K562 (cell line): ENCODE measurements around the gene MALRD1. TPM values are rescaled to one million over a fixed set of nuclear protein-coding genes. Genes with fewer than 3 reads are reported as not detected.

ENCODE experiments used
- ATAC-seq: fragments of 200-7000 bp; cut with Tn5 transposase; 3 replicates; pipeline ENCODE4 v1.9.1; 2020; ENCODE audit warnings: moderate library complexity
- BruUV-seq: library from RNA; stranded (reverse); fragments of 400-500 nt; replicated peaks from 2 replicates; lab custom pipeline; 2021; lab: Mats Ljungman, UMichigan
- CTCF ChIA-PET: fragments of 300-600 bp; formaldehyde crosslinking; extraction: SDS; loops from one replicate; lab custom pipeline; 2021; ENCODE audit warnings: low intra/inter-chr PET ratio; lab: Yijun Ruan, JAX
- POLR2A ChIA-PET: fragments of 300-600, 350-650 bp; sonication (Branson Sonifier 250); formaldehyde crosslinking; extraction: SDS; loops from one replicate; lab custom pipeline; 2021; ENCODE audit warnings: antibody characterized with exemption, inconsistent platforms; lab: Yijun Ruan, JAX
- DNase-seq, 4 experiments: peaks; one replicate each; pipeline versions ENCODE4 v3.0.0 to v3.0.0-alpha.2; 2011 to 2018; ENCODE audit warnings: low spot score in 3 of 4, mixed read lengths in 3 of 4; ENCODE audit errors: extremely low read depth in 1 of 4
- FAIRE-seq: peaks from 2 replicates; lab custom pipeline; 2011; peaks lifted over from hg19 to GRCh38; lab: Jason Lieb, UNC
- H2AFZ ChIP-seq: 2 replicates; pipeline ENCODE4 v1.6.0; 2011; ENCODE audit warnings: low read depth, low read length, control low read depth, inconsistent platforms
- H3K27ac ChIP-seq: fragments of 200-600 bp; 3 replicates; pipeline ENCODE4 v1.8.0; 2011; ENCODE audit warnings: low read depth, mild to moderate bottlenecking, control low read depth, inconsistent platforms, low read length, moderate library complexity, mixed read lengths; ENCODE audit errors: extremely low read depth
- H3K27me3 ChIP-seq, 2 experiments: fragments of 300-600 bp in 1 of 2; 2 replicates in 1 of 2; 3 replicates in 1 of 2; pipeline versions ENCODE4 v1.6.0 to v1.8.0; 2011; ENCODE audit warnings: inconsistent platforms in 2 of 2, low read length in 2 of 2, mild to moderate bottlenecking in 1 of 2, mixed read lengths in 1 of 2, moderate library complexity in 1 of 2; ENCODE audit not compliant: control insufficient read depth in 2 of 2, insufficient read depth in 2 of 2
- H3K36me3 ChIP-seq: fragments of 300-600 bp; 3 replicates; pipeline ENCODE4 v1.8.0; 2011; ENCODE audit warnings: mild to moderate bottlenecking, low read length, inconsistent platforms; ENCODE audit not compliant: control insufficient read depth, insufficient read depth
- H3K4me1 ChIP-seq, 2 experiments: fragments of 200-600 bp in 1 of 2; replicated peaks in 1 of 2; 2 replicates in 1 of 2; 3 replicates in 1 of 2; pipeline versions ENCODE4 v1.5.1 to v1.8.0; 2011; ENCODE audit warnings: inconsistent platforms in 2 of 2, low read length in 2 of 2, mild to moderate bottlenecking in 1 of 2, mixed read lengths in 1 of 2, moderate library complexity in 1 of 2; ENCODE audit not compliant: control insufficient read depth in 2 of 2, insufficient read depth in 2 of 2
- H3K4me2 ChIP-seq: 2 replicates; pipeline ENCODE4 v1.6.1; 2011; ENCODE audit warnings: low read length, control low read depth, inconsistent platforms, mixed read lengths; ENCODE audit not compliant: insufficient read depth
- H3K4me3 ChIP-seq: fragments of 200-600 bp; sonication (generic), shearing (Covaris generic); 2 replicates; pipeline ENCODE4 v1.5.1; 2016; ENCODE audit warnings: control low read depth, inconsistent platforms
- H3K79me2 ChIP-seq: fragments of 200-600 bp; 3 replicates; pipeline ENCODE4 v1.8.0; 2011; ENCODE audit warnings: low read length, inconsistent platforms; ENCODE audit not compliant: control insufficient read depth, insufficient read depth
- H3K9ac ChIP-seq, 2 experiments: 2 replicates each; pipeline versions ENCODE4 v1.6.0 to v1.6.1; 2011; ENCODE audit warnings: low read depth in 2 of 2, low read length in 2 of 2, control low read depth in 1 of 2, inconsistent platforms in 1 of 2, mild to moderate bottlenecking in 1 of 2, mixed read lengths in 1 of 2; ENCODE audit not compliant: insufficient read depth in 1 of 2
- H3K9me1 ChIP-seq: one replicate; pipeline ENCODE4 v1.6.0; 2011; ENCODE audit warnings: inconsistent platforms, mild to moderate bottlenecking, low read length, moderate library complexity; ENCODE audit not compliant: control insufficient read depth, insufficient read depth
- H3K9me3 ChIP-seq: replicated peaks from 2 replicates; pipeline ENCODE4 v1.5.1; 2011; ENCODE audit warnings: low read depth, low read length, inconsistent platforms; ENCODE audit not compliant: control insufficient read depth, insufficient read depth
- H4K20me1 ChIP-seq: replicated peaks from 2 replicates; pipeline ENCODE4 v1.6.1; 2011; ENCODE audit warnings: low read length, inconsistent platforms, mixed read lengths; ENCODE audit not compliant: control insufficient read depth, insufficient read depth
- BDP1 ChIP-seq: IDR thresholded peaks from 3 replicates; pipeline ENCODE4 v1.6.1; 2011; ENCODE audit not compliant: insufficient read length, insufficient read depth
- CCNT2 ChIP-seq: IDR thresholded peaks from 2 replicates; pipeline ENCODE4 v1.6.1; 2011; ENCODE audit warnings: borderline replicate concordance, low read depth, mild to moderate bottlenecking, moderate library complexity, mixed read lengths, low read length; ENCODE audit not compliant: insufficient read length; ENCODE audit errors: extremely low read depth
- FOXA1 ChIP-seq: fragments of 450-650 bp; IDR thresholded peaks from 2 replicates; pipeline ENCODE4 v1.6.1; 2016; ENCODE audit warnings: mild to moderate bottlenecking, borderline replicate concordance
- HNRNPUL1 ChIP-seq: fragments of 200-400 bp; formaldehyde crosslinking; IDR thresholded peaks from 2 replicates; pipeline ENCODE4 v1.6.1; 2017; ENCODE audit warnings: low read length
- PHF20 ChIP-seq: fragments of 450-650 bp; IDR thresholded peaks from 2 replicates; pipeline ENCODE4 v1.6.1; 2018; ENCODE audit not compliant: partially characterized antibody
- PPARD ChIP-seq: fragments of 250-450 bp; sonication (Bioruptor Pico); IDR thresholded peaks from 2 replicates; pipeline ENCODE4 v1.8.0; 2022; ENCODE audit warnings: inconsistent platforms, mild to moderate bottlenecking, moderate library complexity
- SMAD3 ChIP-seq: fragments of 450-650 bp; formaldehyde crosslinking; conservative IDR thresholded peaks from 2 replicates; pipeline ENCODE4 v1.4.0; 2020; ENCODE audit warnings: mild to moderate bottlenecking
- XRCC4 ChIP-seq: IDR thresholded peaks from one replicate; pipeline ENCODE4 v1.6.1; 2011; ENCODE audit not compliant: insufficient read depth, insufficient read length; ENCODE audit errors: extremely low read depth
- ZNF282 ChIP-seq: sonication (generic); formaldehyde crosslinking; IDR thresholded peaks from 2 replicates; pipeline ENCODE4 v1.8.1; 2023; ENCODE audit warnings: missing genetic modification reagents
- WGBS: fragments of 100-300 bp; shearing (Covaris generic); methylation state at CpG from one replicate; pipeline ENCODE4 v1.1.6; 2016; ENCODE audit warnings: low coverage, mixed read lengths; ENCODE audit not compliant: insufficient coverage; ENCODE audit errors: missing lambda C conversion rate; 5-methylcytosine and 5-hydroxymethylcytosine counted together
- in situ Hi-C: fragments of 300-500 bp; cut with MboI; formaldehyde crosslinking; loops from 4 replicates; pipeline ENCODE4 v1.15.0; 2018; ENCODE audit warnings: inconsistent platforms, mixed read lengths
- intact Hi-C: fragments of 100-400 bp; cut with micrococcal nuclease; formaldehyde crosslinking; loops from 2 replicates; pipeline ENCODE4 v1.14.2; 2022
- polyA plus RNA-seq, 8 experiments: library from polyadenylated mRNA; depleted of rRNA in 4 of 8; stranded (reverse) in 5 of 8; unstranded in 3 of 8; fragments of >200 nt; fragmentation: Nextera tagmentation in 2 of 8; fragmentation: Illumina TruSeq in 1 of 8; extraction: Ambion mirVana in 2 of 8; extraction: Trizol in 1 of 8; gene quantifications; 2 replicates each; pipeline versions ENCODE4 v1.2.1 to v1.2.3, GENCODE V29; 2011 to 2014; ENCODE audit warnings: inconsistent platforms in 1 of 8, missing spikeins in 1 of 8
- total RNA-seq, 7 experiments: library from RNA; depleted of rRNA in 6 of 7; stranded (reverse); fragments of >200 nt in 6 of 7; fragmentation: Illumina TruSeq in 2 of 7; extraction: Trizol in 2 of 7; gene quantifications; 2 replicates each; pipeline versions ENCODE4 v1.2.1 to v1.2.3, GENCODE V29; 2011 to 2021; ENCODE audit warnings: low replicate concordance in 1 of 7
- TF ChIP-seq, protein P1 (sequence below): fragments of 450-650 bp; IDR thresholded peaks from 2 replicates; pipeline ENCODE4 v1.6.1; 2016; ENCODE audit warnings: low read depth
- TF ChIP-seq, protein P2 (sequence below): sonication (generic); formaldehyde crosslinking; IDR thresholded peaks from 2 replicates; pipeline ENCODE4 v1.8.0; 2022; ENCODE audit warnings: missing genetic modification reagents, mild to moderate bottlenecking, borderline replicate concordance
- TF ChIP-seq, protein P3 (sequence below): sonication (generic); formaldehyde crosslinking; IDR thresholded peaks from 2 replicates; pipeline ENCODE4 v1.5.0; 2020; ENCODE audit warnings: missing genetic modification reagents

The MALRD1 gene
- total and polyA plus RNA-seq, 9 of the 15 experiments (the other 6 are each of a cell fraction or from before 2014, with no cell fraction given), result not detected

DNA sequence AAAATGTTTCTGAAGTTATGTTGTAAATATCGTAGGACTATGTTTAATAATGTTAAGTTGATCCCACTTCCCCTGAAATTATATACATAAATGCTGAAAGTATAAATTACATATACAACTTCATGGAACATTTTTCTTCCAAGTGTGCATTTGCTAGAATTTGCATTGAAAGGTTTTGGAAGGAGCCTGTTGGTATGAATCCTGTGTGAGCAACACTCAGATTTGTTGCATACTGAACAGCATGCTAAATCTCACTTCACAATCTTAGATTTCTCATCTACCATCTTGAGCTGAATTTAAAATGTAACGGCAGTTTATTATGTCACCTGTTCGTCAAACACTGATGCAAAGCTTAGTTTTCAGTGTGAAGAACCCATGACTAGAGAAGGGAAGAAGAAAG lies 172.6 kb downstream of the MALRD1 start:
- Histone ChIP-seq H3K79me2 (no peaks in the 10 kb centered on the region), H3K9me1 (no peaks in the 10 kb centered on the region), H3K9me3 (no peaks in the 10 kb centered on the region), H3K27ac (no peak overlapping the region), H3K36me3 (no peaks in the 10 kb centered on the region), H3K27me3 (no peaks in the 10 kb centered on the region), H3K4me2 (no peak overlapping the region), H4K20me1 (no peaks in the 10 kb centered on the region), H3K4me1 (no peaks in the 10 kb centered on the region), H2AFZ (no peak overlapping the region), H3K4me3 (no peak overlapping the region), H3K9ac (no peak overlapping the region)
- ChIA-PET CTCF (interaction anchor here (0.6 kb wide), 1 partner anchor 38 kb away, joined by 3 read pairs; no protein-coding TSS in a partner anchor), POLR2A (no interaction called here)
- 0% methylated on average over 3 of the region's 3 CpGs for WGBS
- intact Hi-C loops (no loop called here), in situ Hi-C loops (no loop called here)
- ATAC-seq, result no peak
- no peak for DNase-seq
- no peak for FAIRE-seq
- BruUV-seq, result no TSS peak
- TF ChIP-seq FOXA1 (no peak), BDP1 (no peak), ZNF282 (CRISPR knock-in tag) (no peak), SMAD3 (no peak), XRCC4 (no peak), CCNT2 (no peak), PHF20 (no peak), PPARD (CRISPR knock-in tag) (no peak), HNRNPUL1 (no peak)
- TF ChIP-seq, protein P1, sequence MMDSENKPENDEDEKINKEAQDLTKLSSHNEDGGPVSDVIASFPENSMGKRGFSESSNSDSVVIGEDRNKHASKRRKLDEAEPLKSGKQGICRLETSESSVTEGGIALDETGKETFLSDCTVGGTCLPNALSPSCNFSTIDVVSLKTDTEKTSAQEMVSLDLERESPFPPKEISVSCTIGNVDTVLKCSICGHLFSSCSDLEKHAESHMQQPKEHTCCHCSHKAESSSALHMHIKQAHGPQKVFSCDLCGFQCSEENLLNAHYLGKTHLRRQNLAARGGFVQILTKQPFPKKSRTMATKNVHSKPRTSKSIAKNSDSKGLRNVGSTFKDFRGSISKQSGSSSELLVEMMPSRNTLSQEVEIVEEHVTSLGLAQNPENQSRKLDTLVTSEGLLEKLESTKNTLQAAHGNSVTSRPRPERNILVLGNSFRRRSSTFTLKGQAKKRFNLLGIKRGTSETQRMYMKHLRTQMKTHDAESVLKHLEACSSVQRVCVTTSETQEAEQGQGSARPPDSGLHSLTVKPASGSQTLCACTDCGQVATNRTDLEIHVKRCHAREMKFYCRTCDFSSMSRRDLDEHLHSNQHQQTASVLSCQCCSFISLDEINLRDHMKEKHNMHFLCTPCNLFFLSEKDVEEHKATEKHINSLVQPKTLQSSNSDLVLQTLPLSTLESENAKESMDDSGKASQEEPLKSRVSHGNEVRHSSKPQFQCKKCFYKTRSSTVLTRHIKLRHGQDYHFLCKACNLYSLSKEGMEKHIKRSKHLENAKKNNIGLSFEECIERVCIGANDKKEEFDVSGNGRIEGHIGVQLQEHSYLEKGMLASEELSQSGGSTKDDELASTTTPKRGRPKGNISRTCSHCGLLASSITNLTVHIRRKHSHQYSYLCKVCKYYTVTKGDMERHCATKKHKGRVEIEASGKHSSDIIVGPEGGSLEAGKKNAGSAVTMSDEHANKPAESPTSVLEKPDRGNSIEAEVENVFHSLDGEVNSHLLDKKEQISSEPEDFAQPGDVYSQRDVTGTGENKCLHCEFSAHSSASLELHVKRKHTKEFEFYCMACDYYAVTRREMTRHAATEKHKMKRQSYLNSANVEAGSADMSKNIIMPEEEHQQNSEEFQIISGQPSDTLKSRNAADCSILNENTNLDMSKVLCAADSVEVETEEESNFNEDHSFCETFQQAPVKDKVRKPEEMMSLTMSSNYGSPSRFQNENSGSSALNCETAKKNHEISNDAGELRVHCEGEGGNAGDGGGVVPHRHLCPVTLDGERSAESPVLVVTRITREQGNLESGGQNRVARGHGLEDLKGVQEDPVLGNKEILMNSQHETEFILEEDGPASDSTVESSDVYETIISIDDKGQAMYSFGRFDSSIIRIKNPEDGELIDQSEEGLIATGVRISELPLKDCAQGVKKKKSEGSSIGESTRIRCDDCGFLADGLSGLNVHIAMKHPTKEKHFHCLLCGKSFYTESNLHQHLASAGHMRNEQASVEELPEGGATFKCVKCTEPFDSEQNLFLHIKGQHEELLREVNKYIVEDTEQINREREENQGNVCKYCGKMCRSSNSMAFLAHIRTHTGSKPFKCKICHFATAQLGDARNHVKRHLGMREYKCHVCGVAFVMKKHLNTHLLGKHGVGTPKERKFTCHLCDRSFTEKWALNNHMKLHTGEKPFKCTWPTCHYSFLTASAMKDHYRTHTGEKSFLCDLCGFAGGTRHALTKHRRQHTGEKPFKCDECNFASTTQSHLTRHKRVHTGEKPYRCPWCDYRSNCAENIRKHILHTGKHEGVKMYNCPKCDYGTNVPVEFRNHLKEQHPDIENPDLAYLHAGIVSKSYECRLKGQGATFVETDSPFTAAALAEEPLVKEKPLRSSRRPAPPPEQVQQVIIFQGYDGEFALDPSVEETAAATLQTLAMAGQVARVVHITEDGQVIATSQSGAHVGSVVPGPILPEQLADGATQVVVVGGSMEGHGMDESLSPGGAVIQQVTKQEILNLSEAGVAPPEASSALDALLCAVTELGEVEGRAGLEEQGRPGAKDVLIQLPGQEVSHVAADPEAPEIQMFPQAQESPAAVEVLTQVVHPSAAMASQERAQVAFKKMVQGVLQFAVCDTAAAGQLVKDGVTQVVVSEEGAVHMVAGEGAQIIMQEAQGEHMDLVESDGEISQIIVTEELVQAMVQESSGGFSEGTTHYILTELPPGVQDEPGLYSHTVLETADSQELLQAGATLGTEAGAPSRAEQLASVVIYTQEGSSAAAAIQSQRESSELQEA, result no peak
- TF ChIP-seq, protein P2, sequence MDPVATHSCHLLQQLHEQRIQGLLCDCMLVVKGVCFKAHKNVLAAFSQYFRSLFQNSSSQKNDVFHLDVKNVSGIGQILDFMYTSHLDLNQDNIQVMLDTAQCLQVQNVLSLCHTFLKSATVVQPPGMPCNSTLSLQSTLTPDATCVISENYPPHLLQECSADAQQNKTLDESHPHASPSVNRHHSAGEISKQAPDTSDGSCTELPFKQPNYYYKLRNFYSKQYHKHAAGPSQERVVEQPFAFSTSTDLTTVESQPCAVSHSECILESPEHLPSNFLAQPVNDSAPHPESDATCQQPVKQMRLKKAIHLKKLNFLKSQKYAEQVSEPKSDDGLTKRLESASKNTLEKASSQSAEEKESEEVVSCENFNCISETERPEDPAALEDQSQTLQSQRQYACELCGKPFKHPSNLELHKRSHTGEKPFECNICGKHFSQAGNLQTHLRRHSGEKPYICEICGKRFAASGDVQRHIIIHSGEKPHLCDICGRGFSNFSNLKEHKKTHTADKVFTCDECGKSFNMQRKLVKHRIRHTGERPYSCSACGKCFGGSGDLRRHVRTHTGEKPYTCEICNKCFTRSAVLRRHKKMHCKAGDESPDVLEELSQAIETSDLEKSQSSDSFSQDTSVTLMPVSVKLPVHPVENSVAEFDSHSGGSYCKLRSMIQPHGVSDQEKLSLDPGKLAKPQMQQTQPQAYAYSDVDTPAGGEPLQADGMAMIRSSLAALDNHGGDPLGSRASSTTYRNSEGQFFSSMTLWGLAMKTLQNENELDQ (CRISPR knock-in tag), result no peak
- TF ChIP-seq, protein P3, sequence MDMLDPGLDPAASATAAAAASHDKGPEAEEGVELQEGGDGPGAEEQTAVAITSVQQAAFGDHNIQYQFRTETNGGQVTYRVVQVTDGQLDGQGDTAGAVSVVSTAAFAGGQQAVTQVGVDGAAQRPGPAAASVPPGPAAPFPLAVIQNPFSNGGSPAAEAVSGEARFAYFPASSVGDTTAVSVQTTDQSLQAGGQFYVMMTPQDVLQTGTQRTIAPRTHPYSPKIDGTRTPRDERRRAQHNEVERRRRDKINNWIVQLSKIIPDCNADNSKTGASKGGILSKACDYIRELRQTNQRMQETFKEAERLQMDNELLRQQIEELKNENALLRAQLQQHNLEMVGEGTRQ (CRISPR knock-in tag), result no peak
